ES-I3 (cell line): ENCODE results near the gene LRCH1.

Experiments
- H3K36me3 ChIP-seq: 2 replicates; pipeline ENCODE4 v1.6.1; 2013; ENCODE audit warnings: mild to moderate bottlenecking, low read length, control low read depth, moderate library complexity; ENCODE audit not compliant: insufficient read depth
- H3K4me1 ChIP-seq: 2 replicates; pipeline ENCODE4 v1.6.1; 2013; ENCODE audit warnings: mild to moderate bottlenecking, control low read depth, low read length; ENCODE audit not compliant: insufficient read depth
- H3K9ac ChIP-seq: 2 replicates; pipeline ENCODE4 v1.6.1; 2013; ENCODE audit warnings: low read depth, mild to moderate bottlenecking, low read length, moderate library complexity
- H3K9me3 ChIP-seq: 2 replicates; pipeline ENCODE4 v1.6.1; 2013; ENCODE audit warnings: mild to moderate bottlenecking, low read length, moderate library complexity; ENCODE audit not compliant: control insufficient read depth, insufficient read depth

Gene LRCH1

GRCh38 chr13:46617885-46618284, 64.9 kb downstream of the LRCH1 start:
- Histone ChIP-seq H3K9me3 (no peaks in the 10 kb centered on the region), H3K9ac (no peak overlapping the region), H3K36me3 (no peaks in the 10 kb centered on the region), H3K4me1 (peaks cover 43% of the 10 kb centered on the region)

GRCh38 chr13:46618694-46619254, 65.8 kb downstream of the LRCH1 start:
- no peaks in the 10 kb centered on the region for H3K36me3 ChIP-seq
- no peaks in the 10 kb centered on the region for H3K9me3 ChIP-seq
- no peak overlapping the region for H3K9ac ChIP-seq
- H3K4me1 ChIP-seq: peaks cover 42% of the 10 kb centered on the region

DNA sequence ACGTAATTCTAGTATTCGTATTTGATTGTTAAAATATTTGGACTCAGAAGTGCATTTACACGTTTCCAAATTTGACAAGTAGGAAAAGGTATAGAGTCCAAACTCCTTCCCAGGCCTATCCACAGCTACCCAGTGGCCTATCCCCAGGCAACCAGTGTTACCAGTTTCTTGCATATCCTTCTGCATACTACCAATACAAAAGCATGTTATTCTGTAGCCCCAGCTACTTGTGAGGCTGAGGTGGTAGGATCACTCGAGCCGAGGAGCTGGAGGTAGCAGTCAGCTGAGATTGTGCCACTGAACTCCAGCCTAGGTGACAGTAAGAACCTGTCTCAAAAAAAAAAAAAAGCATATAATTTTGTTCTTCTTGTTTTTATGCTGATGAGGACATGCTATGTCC, 67.1 kb downstream of the LRCH1 start:
- Histone ChIP-seq H3K4me1 (peaks cover 49% of the 10 kb centered on the region), H3K36me3 (no peaks in the 10 kb centered on the region)

DNA sequence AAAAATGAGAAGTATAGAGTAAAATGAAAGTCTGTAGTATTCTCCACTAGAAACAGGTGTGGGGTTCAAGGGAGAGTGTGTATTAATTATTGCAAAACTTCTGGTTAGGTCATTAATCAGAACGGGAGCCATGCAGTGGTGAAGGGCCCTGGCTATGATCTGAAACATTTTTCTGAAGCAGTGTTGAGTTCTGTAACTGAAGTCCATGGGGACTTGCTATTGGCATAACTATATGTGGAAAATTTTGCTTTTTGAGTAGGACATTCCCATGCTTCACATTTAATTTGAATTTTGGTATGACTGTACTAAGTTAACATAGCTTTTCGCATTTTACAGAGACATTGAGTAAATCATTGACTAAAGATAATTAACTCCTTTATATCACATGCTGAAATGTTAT, 67.5 kb downstream of the LRCH1 start:
- Histone ChIP-seq H3K4me1 (peaks cover 53% of the 10 kb centered on the region), H3K9me3 (no peaks in the 10 kb centered on the region), H3K9ac (no peak overlapping the region), H3K36me3 (no peaks in the 10 kb centered on the region)

More for the DNA sequence above, 67.1 kb downstream of the LRCH1 start:
- no peak overlapping the region for H3K9ac ChIP-seq
- H3K9me3 ChIP-seq: no peaks in the 10 kb centered on the region

- Histone ChIP-seq H3K9me3 (no peaks in the 10 kb centered on the region), H3K4me1 (peaks cover 53% of the 10 kb centered on the region), H3K9ac (no peak overlapping the region), H3K36me3 (no peaks in the 10 kb centered on the region)
Measured at GRCh38 chr13:46621133-46621532, 68.2 kb downstream of the LRCH1 start.

DNA sequence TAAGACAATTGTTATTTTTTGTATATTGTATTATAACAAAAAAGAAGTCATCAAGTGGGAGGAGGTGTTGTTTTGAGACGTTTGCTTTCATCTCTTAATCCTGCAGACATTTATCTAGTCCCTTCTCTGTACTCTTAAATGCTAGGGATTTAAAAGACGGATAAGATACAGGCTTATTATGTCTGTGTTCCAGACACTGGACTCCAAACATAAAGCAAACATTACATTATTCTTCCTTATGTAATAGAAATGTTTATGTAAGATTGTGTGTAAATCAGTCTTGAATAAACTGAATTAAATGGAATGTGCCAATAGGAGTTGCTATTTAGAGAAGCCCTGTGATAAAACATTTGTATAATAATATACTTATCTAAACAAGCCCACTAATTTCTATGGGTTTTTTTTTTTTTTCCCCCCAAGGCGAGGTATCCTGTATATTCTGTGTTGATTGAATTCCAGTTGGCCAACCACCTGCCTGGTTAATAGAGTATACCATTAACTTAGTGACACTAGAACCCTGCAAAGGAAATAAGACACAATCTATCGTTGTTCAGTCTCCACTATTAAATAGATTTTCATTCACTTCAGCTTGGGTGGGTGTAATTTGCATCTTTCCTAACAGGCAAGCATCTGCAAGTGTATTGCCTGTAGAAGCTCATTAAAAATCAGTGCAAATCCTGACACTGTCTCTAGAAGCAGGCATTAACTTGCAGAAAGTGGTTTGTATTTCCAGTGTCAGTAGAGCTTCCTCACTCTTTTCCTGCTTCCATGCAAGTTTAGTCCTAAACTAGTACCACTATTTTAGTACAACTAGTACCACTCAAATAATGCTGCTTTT, 69.0 kb downstream of the LRCH1 start:
- Histone ChIP-seq H3K9ac (no peak overlapping the region), H3K36me3 (no peaks in the 10 kb centered on the region), H3K9me3 (no peaks in the 10 kb centered on the region), H3K4me1 (peaks cover 52% of the 10 kb centered on the region)

DNA sequence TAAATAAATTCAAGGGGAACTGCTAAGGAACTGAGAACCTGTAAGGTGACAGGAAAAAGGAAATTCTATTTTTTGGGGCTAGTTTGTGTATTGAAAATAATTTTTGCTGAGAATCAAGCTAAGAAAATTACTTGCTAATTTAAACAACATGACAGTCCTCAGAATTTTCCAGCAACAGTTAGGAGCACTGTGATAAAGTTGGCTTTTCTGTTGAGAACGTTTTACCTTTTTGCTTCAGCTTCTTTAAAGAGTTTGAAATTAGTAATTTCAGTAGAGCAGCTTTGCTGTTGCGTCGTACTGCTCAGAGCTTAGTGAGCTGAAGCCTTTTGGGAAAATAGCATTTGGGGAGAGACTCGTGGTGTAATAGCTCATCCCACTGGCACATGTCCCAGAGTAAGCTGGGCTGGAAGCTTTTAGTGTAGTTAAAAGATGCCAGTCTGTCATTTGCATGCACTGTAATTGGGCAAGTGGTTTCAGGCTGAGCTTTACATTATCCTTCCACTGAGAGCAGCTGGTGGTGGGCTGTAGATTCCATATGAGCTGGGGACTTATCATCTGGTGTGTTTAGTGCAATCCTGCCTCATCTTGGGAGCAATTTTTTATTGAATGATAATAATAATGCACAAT, 69.8 kb downstream of the LRCH1 start:
- Histone ChIP-seq H3K9ac (no peak overlapping the region), H3K36me3 (no peaks in the 10 kb centered on the region), H3K4me1 (peaks cover 46% of the 10 kb centered on the region)

DNA sequence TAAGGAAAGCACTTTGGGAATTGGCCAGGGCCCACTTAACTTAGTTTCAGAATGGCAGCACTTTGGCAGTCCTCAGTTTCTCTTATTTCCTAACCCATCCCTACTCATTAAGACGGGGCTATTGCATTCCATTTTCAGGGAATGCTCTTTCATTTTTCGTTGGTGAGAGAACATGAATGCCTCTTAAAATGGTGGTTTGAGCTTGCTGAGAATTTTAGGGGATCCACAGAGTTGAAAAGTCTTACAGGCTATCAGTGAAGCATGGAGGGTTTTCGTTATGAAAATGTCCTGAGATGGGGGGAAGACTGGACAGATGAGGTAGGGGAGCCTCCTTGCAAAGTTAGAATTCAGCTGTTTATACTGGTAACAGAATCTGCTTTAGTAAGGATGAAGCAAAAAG, 71.4 kb downstream of the LRCH1 start:
- Histone ChIP-seq H3K9me3 (no peaks in the 10 kb centered on the region), H3K4me1 (peaks cover 49% of the 10 kb centered on the region), H3K9ac (0 out of 2 replicates have a peak overlapping the region, but pooled peaks have one; percentile 3), H3K36me3 (no peaks in the 10 kb centered on the region)

More for the DNA sequence above, 69.8 kb downstream of the LRCH1 start:
- no peaks in the 10 kb centered on the region for H3K9me3 ChIP-seq

- no peaks in the 10 kb centered on the region for H3K36me3 ChIP-seq
- H3K9ac ChIP-seq: no peak overlapping the region
- no peaks in the 10 kb centered on the region for H3K9me3 ChIP-seq
- H3K4me1 ChIP-seq: peaks cover 48% of the 10 kb centered on the region
Measured at GRCh38 chr13:46624821-46625220, 71.9 kb downstream of the LRCH1 start.

GRCh38 chr13:46627462-46627861, 74.5 kb downstream of the LRCH1 start:
- peaks cover 41% of the 10 kb centered on the region for H3K4me1 ChIP-seq
- no peaks in the 10 kb centered on the region for H3K9me3 ChIP-seq
- no peak overlapping the region for H3K9ac ChIP-seq
- no peaks in the 10 kb centered on the region for H3K36me3 ChIP-seq

- Histone ChIP-seq H3K4me1 (peaks cover 40% of the 10 kb centered on the region), H3K9ac (no peak overlapping the region), H3K36me3 (no peaks in the 10 kb centered on the region), H3K9me3 (no peaks in the 10 kb centered on the region)
Measured at GRCh38 chr13:46628622-46629365, 75.8 kb downstream of the LRCH1 start.

GRCh38 chr13:46629811-46630413, 76.9 kb downstream of the LRCH1 start:
- H3K9ac ChIP-seq: no peak overlapping the region
- no peaks in the 10 kb centered on the region for H3K36me3 ChIP-seq
- no peaks in the 10 kb centered on the region for H3K9me3 ChIP-seq
- peaks cover 33% of the 10 kb centered on the region for H3K4me1 ChIP-seq

DNA sequence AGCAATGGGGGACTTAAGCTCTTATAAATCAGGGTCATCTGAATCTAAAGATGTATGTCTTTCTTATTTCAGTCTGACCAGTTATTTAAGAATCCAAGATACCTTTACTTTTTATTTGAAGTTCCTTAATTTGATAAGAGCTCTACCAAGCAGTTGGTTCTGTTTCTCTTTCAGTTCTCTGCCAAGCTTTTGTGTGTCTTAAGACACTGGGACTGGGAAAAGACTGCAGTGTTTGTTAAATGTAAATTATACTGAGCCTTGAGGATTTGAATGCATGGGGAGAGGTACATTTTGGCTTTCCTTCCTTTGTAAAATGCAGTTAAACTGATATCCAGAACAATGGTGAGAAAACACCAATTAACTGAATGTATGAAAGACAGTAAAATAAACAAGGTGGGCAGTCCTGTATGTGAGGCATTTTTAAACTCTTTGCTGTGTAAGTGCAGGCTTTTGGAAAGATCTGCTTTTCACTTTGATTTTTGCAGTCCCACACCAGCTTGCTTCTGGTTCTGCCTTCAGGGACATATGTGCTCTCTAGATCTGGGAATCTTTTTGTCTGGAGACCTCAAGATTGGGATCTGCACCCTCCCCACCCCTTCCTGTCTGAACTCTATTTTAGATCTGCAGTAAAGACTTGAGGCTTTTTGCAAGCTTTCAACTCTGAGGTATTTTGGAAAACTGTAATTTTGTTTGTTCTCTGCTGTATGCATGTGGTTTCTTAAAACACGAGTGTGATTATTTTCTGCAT, 77.6 kb downstream of the LRCH1 start:
- peaks cover 28% of the 10 kb centered on the region for H3K4me1 ChIP-seq
- H3K9ac ChIP-seq: no peak overlapping the region
- no peaks in the 10 kb centered on the region for H3K9me3 ChIP-seq
- no peaks in the 10 kb centered on the region for H3K36me3 ChIP-seq
